Kidney (tissue), 14 donors: ENCODE results near the gene UBE2S. TPM values are rescaled to one million over a fixed set of nuclear protein-coding genes. Genes with fewer than 3 reads are reported as not detected.

ENCODE experiments used
- DNase-seq, 5 donors: peaks; one replicate each; pipeline ENCODE4 v3.0.0-alpha.2; 2013 to 2020
- FAIRE-seq: peaks from 2 replicates; lab custom pipeline; 2012; peaks lifted over from hg19 to GRCh38; lab: Jason Lieb, UNC
- H3K27ac ChIP-seq, 2 donors: one replicate each; pipeline ENCODE4 v1.7.0; 2013; ENCODE audit warnings: low read depth in 2 of 2, low read length in 2 of 2, inconsistent platforms in 1 of 2
- H3K27me3 ChIP-seq: one replicate; pipeline ENCODE4 v1.7.1; 2013; ENCODE audit warnings: low read length, inconsistent platforms; ENCODE audit not compliant: control insufficient read depth, insufficient read depth
- H3K36me3 ChIP-seq, 3 donors: one replicate each; pipeline versions ENCODE4 v1.7.0 to v1.7.1; 2013; ENCODE audit warnings: low read length in 3 of 3, control low read depth in 1 of 3, inconsistent platforms in 1 of 3; ENCODE audit not compliant: insufficient read depth in 3 of 3, control insufficient read depth in 2 of 3
- H3K4me1 ChIP-seq, 3 donors: one replicate each; pipeline versions ENCODE4 v1.7.0 to v1.7.1; 2013; ENCODE audit warnings: low read length in 3 of 3, inconsistent platforms in 1 of 3, low read depth in 1 of 3; ENCODE audit not compliant: control insufficient read depth in 2 of 3, insufficient read depth in 2 of 3
- H3K4me3 ChIP-seq, 3 donors: one replicate each; pipeline versions ENCODE4 v1.7.0 to v1.8.1; 2013; ENCODE audit warnings: low read length in 3 of 3, control low read depth in 1 of 3, inconsistent platforms in 1 of 3
- H3K9ac ChIP-seq, 3 donors: one replicate each; pipeline versions ENCODE4 v1.7.0 to v1.7.1; 2013; ENCODE audit warnings: low read length in 3 of 3, control low read depth in 1 of 3, inconsistent platforms in 1 of 3
- H3K9me3 ChIP-seq, 3 donors: one replicate each; pipeline versions ENCODE4 v1.7.0 to v1.7.1; 2013; ENCODE audit warnings: low read length in 3 of 3, control low read depth in 1 of 3, inconsistent platforms in 1 of 3; ENCODE audit not compliant: control insufficient read depth in 2 of 3, insufficient read depth in 1 of 3
- CTCF ChIP-seq: IDR thresholded peaks from 3 replicates; pipeline ENCODE4 v1.5.1; 2012; ENCODE audit warnings: mild to moderate bottlenecking, moderate library complexity, borderline replicate concordance; ENCODE audit not compliant: insufficient read depth; ENCODE audit errors: extremely low read depth
- intact Hi-C: fragments of 100-400 bp; cut with DNase I; formaldehyde crosslinking; loops from one replicate; pipeline ENCODE4 v1.11.1; 2022
- polyA plus RNA-seq: library from polyadenylated mRNA; stranded (reverse); fragments of 350-450 nt; fragmentation: Illumina TruSeq; extraction: RNeasy Lipid Tissue Mini Kit (QIAGEN cat#74804); gene quantifications from one replicate; pipeline ENCODE4 v1.2.3, GENCODE V29; 2014; ENCODE audit warnings: low read depth, low replicate concordance; ENCODE audit not compliant: insufficient read depth
- total RNA-seq: library from RNA; stranded (reverse); fragmentation: NEBNext Ultra II Directional; extraction: Animal tissue kit (Norgen Biotek cat#: 25700); gene quantifications from one replicate; pipeline ENCODE4 v1.2.1, GENCODE V29; 2021
- donor health status: control.
- donor health status: control.
- donor health status: control.
- donor health status: control.
- donor health status: control.
- donor health status: DM: yes; HTN: yes; CAD: no.
- donor health status: Normal renal cell carcinoma (clear cell type).

Gene UBE2S
- total and polyA plus RNA-seq, 2 donors from 2014 or later = 16.8 to 20.8 TPM

DNA sequence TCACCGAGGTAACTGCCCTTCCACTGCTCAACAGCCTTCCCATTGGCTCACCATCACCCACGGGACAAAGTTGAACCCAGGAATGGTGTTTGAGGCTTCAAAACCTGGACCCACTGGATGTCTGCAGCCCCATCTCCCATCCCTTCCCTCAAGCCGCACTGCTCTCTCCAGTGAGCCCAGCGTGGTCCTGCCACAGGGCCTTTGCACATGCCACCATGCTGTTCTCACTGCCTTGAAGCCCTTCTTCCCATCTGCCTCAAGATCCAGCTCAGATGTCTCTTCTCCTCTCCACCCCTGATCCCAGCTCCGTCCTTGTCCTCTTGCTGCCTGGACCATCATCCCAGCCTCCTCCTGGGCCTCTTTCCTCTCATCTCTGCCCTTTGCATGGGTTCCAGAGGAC is 31.5 kb upstream of the UBE2S start:
- DNase-seq (no peak), FAIRE-seq (no peak)
- intact Hi-C loops = no loop called here
- Histone ChIP-seq H3K4me1 (peaks cover 0 to 4% (median 0%) of the 10 kb centered on the region in 3 donors), H3K27ac (no peak overlapping the region), H3K9ac (no peak overlapping the region), H3K36me3 (no peaks in the 10 kb centered on the region), H3K9me3 (no peaks in the 10 kb centered on the region), H3K27me3 (peaks cover 34% of the 10 kb centered on the region), H3K4me3 (no peak overlapping the region)
- no peak for TF ChIP-seq CTCF

DNA sequence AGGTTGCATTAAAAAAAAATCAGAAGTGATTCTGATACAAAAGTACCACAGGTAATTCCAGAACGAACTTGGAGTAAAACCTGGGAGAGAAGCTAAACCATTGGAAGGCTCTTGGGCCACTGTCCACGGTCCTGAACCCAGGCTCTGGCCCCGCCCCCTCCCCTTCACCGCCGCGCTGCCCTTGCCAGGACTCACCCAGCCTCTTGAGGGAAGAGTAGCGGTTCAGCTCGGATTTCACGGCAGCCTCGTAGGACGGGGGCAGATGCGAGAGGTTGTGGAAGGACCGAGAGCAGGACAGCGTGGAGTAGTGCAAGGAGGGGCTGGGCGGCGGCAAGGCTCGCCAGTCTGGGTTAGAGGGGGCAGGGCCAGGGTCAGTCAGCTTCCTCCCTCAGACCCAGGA is 29.8 kb upstream of the UBE2S start:
- no peak overlapping the region for H3K4me3 ChIP-seq
- FAIRE-seq (no peak), DNase-seq (peak in 4 of 5 donors; percentile 83 to 88 (median 86))
- no peak for TF ChIP-seq CTCF
- H3K36me3 ChIP-seq = no peaks in the 10 kb centered on the region
- H3K9me3 ChIP-seq = no peaks in the 10 kb centered on the region
- peaks cover 30% of the 10 kb centered on the region for H3K27me3 ChIP-seq
- H3K4me1 ChIP-seq = peaks cover 0 to 4% (median 0%) of the 10 kb centered on the region in 3 donors
- intact Hi-C loops = no loop called here
- H3K27ac ChIP-seq = no peak overlapping the region
- no peak overlapping the region for H3K9ac ChIP-seq

- no peak overlapping the region for H3K27ac ChIP-seq
- H3K9ac ChIP-seq = no peak overlapping the region
- H3K9me3 ChIP-seq = no peaks in the 10 kb centered on the region
- intact Hi-C loops = no loop called here
- H3K4me1 ChIP-seq = peaks cover 0 to 3% (median 0%) of the 10 kb centered on the region in 3 donors
- FAIRE-seq = no peak
- no peak overlapping the region for H3K4me3 ChIP-seq
- no peak for TF ChIP-seq CTCF
- no peaks in the 10 kb centered on the region for H3K36me3 ChIP-seq
- peaks cover 33% of the 10 kb centered on the region for H3K27me3 ChIP-seq
- DNase-seq = no peak
These were observed 29.3 kb upstream of the UBE2S start for GRCh38 chr19:55436847-55437246.

- intact Hi-C loops = no loop called here
- FAIRE-seq = no peak
These were observed 27.4 kb upstream of the UBE2S start for GRCh38 chr19:55435020-55435419.

More at GRCh38 chr19:55435020-55435419, 27.4 kb upstream of the UBE2S start:
- Histone ChIP-seq H3K36me3 (no peaks in the 10 kb centered on the region), H3K4me1 (no peaks in the 10 kb centered on the region), H3K9ac (no peak overlapping the region), H3K4me3 (peak overlapping the region in 1 of 3 donors; percentile 6), H3K9me3 (no peaks in the 10 kb centered on the region), H3K27ac (no peak overlapping the region), H3K27me3 (peaks cover 18% of the 10 kb centered on the region)
- DNase-seq = no peak
- TF ChIP-seq CTCF = no peak
